SK-N-SH treated with all-trans-retinoic acid at 6 μM for 48 hours (cell line): ENCODE results near the gene TNFRSF12A.

Source experiments
- PATZ1 ChIP-seq: fragments of 250-450 bp; sonication (Bioruptor Pico); IDR thresholded peaks from 2 replicates; pipeline ENCODE4 v1.8.0; 2020; ENCODE audit warnings: mild to moderate bottlenecking, moderate library complexity, borderline replicate concordance
- PPARA ChIP-seq: fragments of 250-450 bp; sonication (Bioruptor Pico); IDR thresholded peaks from 2 replicates; pipeline ENCODE4 v1.5.0; 2020; ENCODE audit warnings: mild to moderate bottlenecking, borderline replicate concordance
- SNAI2 ChIP-seq: fragments of 250-450 bp; sonication (Bioruptor Pico); IDR thresholded peaks from 2 replicates; pipeline ENCODE4 v1.5.0; 2020; ENCODE audit warnings: mild to moderate bottlenecking, moderate library complexity
- TOX ChIP-seq: fragments of 250-450 bp; sonication (Bioruptor Pico); IDR thresholded peaks from 2 replicates; pipeline ENCODE4 v1.8.0; 2021; ENCODE audit warnings: mild to moderate bottlenecking, moderate library complexity, borderline replicate concordance
- TSHZ2 ChIP-seq: fragments of 250-450 bp; sonication (Bioruptor Pico); IDR thresholded peaks from 2 replicates; pipeline ENCODE4 v1.5.0; 2020; ENCODE audit warnings: mild to moderate bottlenecking, moderate library complexity
- ZFP30 ChIP-seq: fragments of 450-650 bp; formaldehyde crosslinking; IDR thresholded peaks from 2 replicates; pipeline ENCODE4 v1.5.0; 2022; ENCODE audit warnings: mild to moderate bottlenecking, moderate library complexity

- TF ChIP-seq TSHZ2 (CRISPR knock-in tag) (no peak), PPARA (CRISPR knock-in tag) (no peak), SNAI2 (CRISPR knock-in tag) (no peak), ZFP30 (CRISPR knock-in tag) (no peak), TOX (CRISPR knock-in tag) (no peak), PATZ1 (CRISPR knock-in tag) (no peak)
Observed at GRCh38 chr16:2991566-2992261, 28.5 kb upstream of the TNFRSF12A start.
